ENCODE data around the gene SIDT1. TPM values are rescaled to one million over a fixed set of nuclear protein-coding genes. Genes with fewer than 3 reads are reported as not detected.

The SIDT1 gene
- not detected for total RNA-seq

GRCh38 chr3:113531826-113532697 lies at the start of gene SIDT1:
SIDT1 (plus strand) TSS chr3:113532555; CDS start chr3:113533022, 467 bp downstream.
- no peak for TF ChIP-seq CTCF (IDR thresholded peaks at IDR 0.05)
- Histone ChIP-seq H3K36me3 (no peaks in the 10 kb centered on the region), H3K27ac (peak within 1 kb of the TSS; percentile 17 to 39), H3K9me3 (no peaks in the 10 kb centered on the region), H3K4me1 (peaks cover 0 to 4% of the 10 kb centered on the region in 2 donors), H3K4me3 (peak within 1 kb of the TSS; percentile 73 to 94), H3K27me3 (no peaks in the 10 kb centered on the region)
- intact Hi-C loops (cut with DNase I), result no loop called here
- DNase-seq (ENCODE audit: low spot score in 2 of 2), result no peak

- intact Hi-C loops (cut with DNase I), result no loop called here
- Histone ChIP-seq H3K9me3 (no peaks in the 10 kb centered on the region), H3K4me3 (no peak overlapping the region), H3K27me3 (no peaks in the 10 kb centered on the region), H3K36me3 (peaks cover 4 to 29% of the 10 kb centered on the region in 2 donors), H3K4me1 (no peaks in the 10 kb centered on the region), H3K27ac (no peak overlapping the region)
- no peak for TF ChIP-seq CTCF (IDR thresholded peaks at IDR 0.05)
- DNase-seq (ENCODE audit: low spot score in 2 of 2), result no peak
These were observed 47.2 kb upstream of the SIDT1 start for GRCh38 chr3:113485161-113485609.

- Histone ChIP-seq H3K9me3 (no peaks in the 10 kb centered on the region), H3K27ac (no peak overlapping the region), H3K4me3 (no peak overlapping the region), H3K27me3 (no peaks in the 10 kb centered on the region), H3K36me3 (peaks cover 0 to 12% of the 10 kb centered on the region in 2 donors), H3K4me1 (no peaks in the 10 kb centered on the region)
- DNase-seq (ENCODE audit: low spot score in 2 of 2), result no peak
- intact Hi-C loops (cut with DNase I), result loop anchor here (1.0 kb wide), 1 partner anchor 131 kb away; no protein-coding TSS in a partner anchor
- TF ChIP-seq CTCF (IDR thresholded peaks at IDR 0.05), result peak in 1 of 3 experiments; percentile 33
These were observed 37.3 kb upstream of the SIDT1 start for GRCh38 chr3:113495035-113495434.

- intact Hi-C loops (cut with DNase I), result no loop called here
- DNase-seq (ENCODE audit: low spot score in 2 of 2), result no peak
- peaks cover 0 to 12% of the 10 kb centered on the region in 2 donors for H3K36me3 ChIP-seq
These were observed 35.4 kb upstream of the SIDT1 start for GRCh38 chr3:113496924-113497323.

More at GRCh38 chr3:113496924-113497323, 35.4 kb upstream of the SIDT1 start:
- Histone ChIP-seq H3K27me3 (no peaks in the 10 kb centered on the region), H3K4me1 (no peaks in the 10 kb centered on the region), H3K27ac (no peak overlapping the region), H3K4me3 (no peak overlapping the region), H3K9me3 (no peaks in the 10 kb centered on the region)
- TF ChIP-seq CTCF (IDR thresholded peaks at IDR 0.05), result no peak

Data from ascending aorta (tissue), 2 donors.